Neural progenitor cell (in vitro differentiated cells): ENCODE measurements around the gene ST7. TPM values are rescaled to one million over a fixed set of nuclear protein-coding genes. Genes with fewer than 3 reads are reported as not detected.

Experiments
- DNase-seq: peaks from one replicate; pipeline ENCODE4 v3.0.0-alpha.2; 2016; ENCODE audit warnings: low spot score
- H2AFZ ChIP-seq: fragments of 200-600 bp; sonication (generic); replicated peaks from 2 replicates; pipeline ENCODE4 v1.6.1; 2016; ENCODE audit warnings: antibody characterized with exemption
- H3F3A ChIP-seq: fragments of 200-600 bp; sonication (generic); 2 replicates; pipeline ENCODE4 v1.6.1; 2016; ENCODE audit warnings: antibody characterized with exemption, low read depth
- H3K27ac ChIP-seq: fragments of 200-600 bp; sonication (generic); 2 replicates; pipeline ENCODE4 v1.5.1; 2016; ENCODE audit warnings: mild to moderate bottlenecking
- H3K27me3 ChIP-seq: fragments of 200-600 bp; sonication (generic); 2 replicates; pipeline ENCODE4 v1.6.1; 2016; ENCODE audit warnings: mild to moderate bottlenecking, moderate library complexity
- H3K36me3 ChIP-seq: fragments of 200-600 bp; sonication (generic); 2 replicates; pipeline ENCODE4 v1.5.1; 2016
- H3K4me1 ChIP-seq: fragments of 200-600 bp; sonication (generic); 2 replicates; pipeline ENCODE4 v1.6.1; 2016; ENCODE audit warnings: mixed run types
- H3K4me2 ChIP-seq: fragments of 200-600 bp; sonication (generic); 2 replicates; pipeline ENCODE4 v1.6.1; 2016
- H3K4me3 ChIP-seq: fragments of 200-600 bp; sonication (generic); 2 replicates; pipeline ENCODE4 v1.5.1; 2016
- H3K79me2 ChIP-seq: fragments of 200-600 bp; sonication (generic); 2 replicates; pipeline ENCODE4 v1.6.1; 2016; ENCODE audit warnings: low read depth
- H3K9ac ChIP-seq: fragments of 200-600 bp; sonication (generic); 2 replicates; pipeline ENCODE4 v1.6.1; 2016
- H3K9me3 ChIP-seq: fragments of 200-600 bp; sonication (generic); 2 replicates; pipeline ENCODE4 v1.5.1; 2016; ENCODE audit warnings: low read depth
- H4K20me1 ChIP-seq: fragments of 200-600 bp; sonication (generic); 2 replicates; pipeline ENCODE4 v1.6.1; 2016; ENCODE audit warnings: low read depth
- H3K27ac Mint-ChIP-seq: 3 replicates; pipeline ENCODE4 v1.8.0; 2021; ENCODE audit warnings: mixed read lengths
- H3K27me3 Mint-ChIP-seq: 2 replicates; pipeline ENCODE4 v1.8.0; 2022; ENCODE audit warnings: low read depth, mild to moderate bottlenecking, inconsistent platforms, moderate library complexity, mixed read lengths; ENCODE audit not compliant: insufficient read depth
- H3K36me3 Mint-ChIP-seq: 3 replicates; pipeline ENCODE4 v1.8.0; 2021; ENCODE audit warnings: mixed read lengths
- H3K4me1 Mint-ChIP-seq: 3 replicates; pipeline ENCODE4 v1.8.0; 2021; ENCODE audit warnings: mixed read lengths
- H3K4me3 Mint-ChIP-seq: 3 replicates; pipeline ENCODE4 v1.8.0; 2021; ENCODE audit warnings: mild to moderate bottlenecking, moderate library complexity, mixed read lengths
- H3K9me3 Mint-ChIP-seq: 3 replicates; pipeline ENCODE4 v1.8.0; 2020; ENCODE audit warnings: mixed read lengths
- EZH2 ChIP-seq: fragments of 200-600 bp; sonication (generic); IDR thresholded peaks from 2 replicates; pipeline ENCODE4 v1.6.1; 2017; ENCODE audit warnings: antibody characterized with exemption, mild to moderate bottlenecking, moderate library complexity
- EZH2phosphoT487 ChIP-seq: fragments of 200-600 bp; sonication (generic); IDR thresholded peaks from 2 replicates; pipeline ENCODE4 v1.6.1; 2017; ENCODE audit warnings: antibody characterized with exemption
- total RNA-seq: library from RNA; depleted of rRNA; stranded (reverse); fragments of >200 nt; gene quantifications from 2 replicates; pipeline ENCODE4 v1.2.3, GENCODE V29; 2015; ENCODE audit warnings: low replicate concordance
- TF ChIP-seq, protein P1 (sequence below): fragments of 200-600 bp; sonication (generic); IDR thresholded peaks from 2 replicates; pipeline ENCODE4 v1.5.1; 2017; ENCODE audit warnings: antibody characterized with exemption, mild to moderate bottlenecking

The ST7 gene
- total RNA-seq, 1 donor from 2014 or later, result 5.8 TPM

DNA sequence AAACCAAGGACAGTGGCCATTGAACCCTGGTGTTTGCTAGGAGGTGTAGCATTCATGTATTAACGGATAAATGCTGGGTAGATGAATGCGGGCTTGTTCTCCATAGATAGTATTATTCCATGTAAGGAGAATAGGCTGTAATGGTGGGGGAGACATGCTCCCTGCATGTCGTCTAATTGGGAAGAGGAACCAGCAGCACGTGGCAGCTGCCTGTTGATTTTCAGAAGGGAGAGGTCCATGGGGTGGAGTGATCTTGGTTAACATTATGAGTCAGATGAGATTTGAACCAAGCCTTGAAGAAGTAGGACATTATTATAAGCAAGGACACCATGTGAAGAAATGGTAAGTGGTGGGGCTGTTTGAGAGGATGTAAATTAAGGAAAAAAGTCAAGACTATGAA lies 257.1 kb downstream of the ST7 start:
- TF ChIP-seq, protein P1, sequence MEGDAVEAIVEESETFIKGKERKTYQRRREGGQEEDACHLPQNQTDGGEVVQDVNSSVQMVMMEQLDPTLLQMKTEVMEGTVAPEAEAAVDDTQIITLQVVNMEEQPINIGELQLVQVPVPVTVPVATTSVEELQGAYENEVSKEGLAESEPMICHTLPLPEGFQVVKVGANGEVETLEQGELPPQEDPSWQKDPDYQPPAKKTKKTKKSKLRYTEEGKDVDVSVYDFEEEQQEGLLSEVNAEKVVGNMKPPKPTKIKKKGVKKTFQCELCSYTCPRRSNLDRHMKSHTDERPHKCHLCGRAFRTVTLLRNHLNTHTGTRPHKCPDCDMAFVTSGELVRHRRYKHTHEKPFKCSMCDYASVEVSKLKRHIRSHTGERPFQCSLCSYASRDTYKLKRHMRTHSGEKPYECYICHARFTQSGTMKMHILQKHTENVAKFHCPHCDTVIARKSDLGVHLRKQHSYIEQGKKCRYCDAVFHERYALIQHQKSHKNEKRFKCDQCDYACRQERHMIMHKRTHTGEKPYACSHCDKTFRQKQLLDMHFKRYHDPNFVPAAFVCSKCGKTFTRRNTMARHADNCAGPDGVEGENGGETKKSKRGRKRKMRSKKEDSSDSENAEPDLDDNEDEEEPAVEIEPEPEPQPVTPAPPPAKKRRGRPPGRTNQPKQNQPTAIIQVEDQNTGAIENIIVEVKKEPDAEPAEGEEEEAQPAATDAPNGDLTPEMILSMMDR, result no peak
- TF ChIP-seq EZH2phosphoT487 (no peak), EZH2 (no peak)
- Histone ChIP-seq H3K27ac (no peak overlapping the region), H3K4me2 (no peak overlapping the region), H3K9me3 (no peaks in the 10 kb centered on the region), H3F3A (no peaks in the 10 kb centered on the region), H3K27me3 (no peaks in the 10 kb centered on the region), H3K4me1 (no peaks in the 10 kb centered on the region), H4K20me1 (no peaks in the 10 kb centered on the region), H2AFZ (no peak overlapping the region), H3K79me2 (no peaks in the 10 kb centered on the region), H3K4me3 (no peak overlapping the region), H3K36me3 (no peaks in the 10 kb centered on the region), H3K9ac (no peak overlapping the region)
- Mint-ChIP-seq H3K9me3 (no peaks in the 10 kb centered on the region), H3K27me3 (no peaks in the 10 kb centered on the region), H3K4me1 (no peaks in the 10 kb centered on the region), H3K4me3 (no peak overlapping the region), H3K27ac (no peak overlapping the region), H3K36me3 (peaks cover 15% of the 10 kb centered on the region)
- no peak for DNase-seq

- Mint-ChIP-seq H3K36me3 (peaks cover 15% of the 10 kb centered on the region), H3K4me1 (no peaks in the 10 kb centered on the region), H3K4me3 (no peak overlapping the region), H3K9me3 (no peaks in the 10 kb centered on the region), H3K27me3 (no peaks in the 10 kb centered on the region), H3K27ac (no peak overlapping the region)
- no peaks in the 10 kb centered on the region for H3K9me3 ChIP-seq
- H2AFZ ChIP-seq, result no peak overlapping the region
- TF ChIP-seq EZH2phosphoT487 (no peak), EZH2 (no peak)
- TF ChIP-seq, protein P1, result no peak
- H3K36me3 ChIP-seq, result no peaks in the 10 kb centered on the region
- H3K4me3 ChIP-seq, result no peak overlapping the region
- H3K4me1 ChIP-seq, result no peaks in the 10 kb centered on the region
- H3K4me2 ChIP-seq, result no peak overlapping the region
- H4K20me1 ChIP-seq, result no peaks in the 10 kb centered on the region
- no peak for DNase-seq
- H3K9ac ChIP-seq, result no peak overlapping the region
- no peak overlapping the region for H3K27ac ChIP-seq
- H3K27me3 ChIP-seq, result no peaks in the 10 kb centered on the region
- H3K79me2 ChIP-seq, result no peaks in the 10 kb centered on the region
- no peaks in the 10 kb centered on the region for H3F3A ChIP-seq
Observed at GRCh38 chr7:117210908-117211307, 257.6 kb downstream of the ST7 start.

GRCh38 chr7:117211614-117212013 lies 258.3 kb downstream of the ST7 start:
- no peaks in the 10 kb centered on the region for H3K9me3 Mint-ChIP-seq
- Histone ChIP-seq H2AFZ (no peak overlapping the region), H3K27me3 (no peaks in the 10 kb centered on the region), H3K9ac (no peak overlapping the region), H3K9me3 (no peaks in the 10 kb centered on the region), H3K27ac (no peak overlapping the region), H3K79me2 (no peaks in the 10 kb centered on the region), H3K4me1 (no peaks in the 10 kb centered on the region), H4K20me1 (no peaks in the 10 kb centered on the region), H3F3A (no peaks in the 10 kb centered on the region), H3K4me3 (no peak overlapping the region), H3K36me3 (no peaks in the 10 kb centered on the region), H3K4me2 (no peak overlapping the region)
- TF ChIP-seq, protein P1, result no peak
- TF ChIP-seq EZH2phosphoT487, result no peak
- TF ChIP-seq EZH2, result no peak
- H3K36me3 Mint-ChIP-seq, result peaks cover 15% of the 10 kb centered on the region
- H3K27ac Mint-ChIP-seq, result no peak overlapping the region
- H3K4me3 Mint-ChIP-seq, result no peak overlapping the region
- peaks cover 4% of the 10 kb centered on the region for H3K4me1 Mint-ChIP-seq
- H3K27me3 Mint-ChIP-seq, result no peaks in the 10 kb centered on the region
- no peak for DNase-seq
